ENCODE measurements around the gene TUFM. TPM values are rescaled to one million over a fixed set of nuclear protein-coding genes. Genes with fewer than 3 reads are reported as not detected.
"Not testable (repeated sequence)": the region's sequence is repeated elsewhere in the genome, so short reads cannot be mapped to it uniquely, and the experiment has no call there.

TUFM gene
- total RNA-seq, 1 donor from 2014 or later: 143 TPM

- peak; percentile 16 for TF ChIP-seq CTCF (IDR thresholded peaks at IDR 0.05; ENCODE audit: partially characterized antibody, unreplicated experiment)
- H3K27ac Mint-ChIP-seq (ENCODE audit: unreplicated experiment); H3K4me1 Mint-ChIP-seq (ENCODE audit: low read depth, unreplicated experiment); H3K36me3 Mint-ChIP-seq (ENCODE audit: unreplicated experiment); DNase-seq; H3K27me3 Mint-ChIP-seq (ENCODE audit: unreplicated experiment); H3K9me3 Mint-ChIP-seq (ENCODE audit: unreplicated experiment): not testable (repeated sequence)
- peak overlapping the region; percentile 67 for H3K4me3 Mint-ChIP-seq (ENCODE audit: unreplicated experiment)
Observed at GRCh38 chr16:28802235-28803019, 43.7 kb downstream of the TUFM start.

Small RNA genes lying within 50 kb of the gene (microRNA-seq; reads per million reads assigned to microRNA genes)
- 0.41 reads per million for gene MIR4721 (ENCODE audit: unreplicated experiment)

Other genes starting within 250 kb of the TUFM start
- gene SULT1A2, start 249.3 kb downstream of the TUFM start, total RNA-seq (ENCODE audit: unreplicated experiment): not detected
- 0.54 TPM for gene SULT1A1, start 236.3 kb downstream of the TUFM start, total RNA-seq (ENCODE audit: unreplicated experiment)
- gene NPIPB8, start 208.3 kb downstream of the TUFM start, total RNA-seq (ENCODE audit: unreplicated experiment): not detected
- 832 TPM for gene EIF3C, start 134.9 kb downstream of the TUFM start, total RNA-seq (ENCODE audit: unreplicated experiment)
- gene NPIPB9, start 94.6 kb downstream of the TUFM start, total RNA-seq (ENCODE audit: unreplicated experiment): 3.0 TPM
- gene ATXN2L, start 23.3 kb downstream of the TUFM start, total RNA-seq (ENCODE audit: unreplicated experiment): 261 TPM
- gene SH2B1, start 17.5 kb upstream of the TUFM start, total RNA-seq (ENCODE audit: unreplicated experiment): 72.1 TPM
- 4.5 TPM for gene ATP2A1, start 32.1 kb upstream of the TUFM start, total RNA-seq (ENCODE audit: unreplicated experiment)
- gene RABEP2, start 78.9 kb upstream of the TUFM start, total RNA-seq (ENCODE audit: unreplicated experiment): 15.3 TPM
- 0.27 TPM for gene CD19, start 85.6 kb upstream of the TUFM start, total RNA-seq (ENCODE audit: unreplicated experiment)
- 59.6 TPM for gene NFATC2IP, start 104.6 kb upstream of the TUFM start, total RNA-seq (ENCODE audit: unreplicated experiment)
- gene SPNS1, start 128.4 kb upstream of the TUFM start, total RNA-seq (ENCODE audit: unreplicated experiment): 50.6 TPM
- 8.3 TPM for gene LAT, start 138.7 kb upstream of the TUFM start, total RNA-seq (ENCODE audit: unreplicated experiment)